ENCODE results near the gene MREG.
A peak's percentile ranks its signal among the peaks of the same experiment; 100 is the strongest.
"Not testable (repeated sequence)": the region's sequence is repeated elsewhere in the genome, so short reads cannot be mapped to it uniquely, and the experiment has no call there.

Gene MREG

DNA sequence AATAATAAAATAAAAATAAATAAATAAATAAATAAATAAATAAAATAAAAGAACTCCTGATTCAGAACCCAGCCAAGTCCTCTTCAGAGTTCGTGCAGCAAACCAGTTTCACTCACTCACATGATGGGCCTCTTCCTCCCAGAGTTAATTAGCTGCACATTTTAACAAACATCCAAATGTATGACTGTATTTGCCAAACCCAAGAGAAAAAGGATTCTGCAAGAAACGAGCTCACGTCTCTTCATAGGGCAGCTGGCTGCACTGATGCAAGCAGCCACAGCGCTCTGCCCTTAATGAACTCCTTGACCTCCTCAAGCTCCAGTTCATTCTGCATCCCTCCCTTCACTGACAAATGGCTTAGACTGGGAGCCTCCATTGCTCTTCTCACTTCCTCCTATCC, 55.1 kb downstream of the MREG start:
- peak in 1 of 2 experiments; percentile 13 for DNase-seq (ENCODE audit: low read depth in 2 of 2)

DNA sequence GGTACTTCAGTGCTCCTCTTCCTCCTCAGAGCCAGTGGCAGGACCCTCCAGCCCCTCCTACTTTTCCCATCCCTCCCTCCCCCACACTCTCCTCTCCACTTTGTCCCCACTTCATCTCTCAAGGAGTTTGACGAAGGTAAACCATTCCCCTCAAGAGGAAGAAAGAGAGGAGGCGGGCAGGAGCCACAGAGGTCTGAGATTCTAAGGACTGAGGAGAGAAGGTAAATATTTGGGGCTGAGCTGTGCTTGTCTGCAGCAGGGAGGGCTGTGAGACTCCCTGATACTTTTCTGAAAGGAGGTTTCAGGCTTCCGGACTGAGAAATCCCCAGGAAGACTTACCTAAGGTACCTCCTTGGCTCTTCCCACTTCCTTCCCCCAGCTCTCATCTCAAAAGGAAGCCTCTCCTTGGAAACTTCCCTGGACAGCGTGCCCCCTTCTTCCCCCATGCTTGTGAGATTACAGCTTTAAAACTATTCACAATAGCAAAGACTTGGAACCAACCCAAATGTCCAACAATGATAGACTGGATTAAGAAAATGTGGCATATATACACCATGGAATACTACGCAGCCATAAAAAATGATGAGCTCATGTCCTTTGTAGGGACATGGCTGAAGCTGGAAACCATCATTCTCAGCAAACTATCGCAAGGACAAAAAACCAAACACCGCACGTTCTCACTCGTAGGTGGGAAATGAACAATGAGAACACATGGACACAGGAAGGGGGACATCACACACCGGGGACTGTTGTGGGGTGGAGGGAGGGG, 55.8 kb downstream of the MREG start:
- not testable (repeated sequence) for DNase-seq (ENCODE audit: low read depth in 2 of 2)

DNA sequence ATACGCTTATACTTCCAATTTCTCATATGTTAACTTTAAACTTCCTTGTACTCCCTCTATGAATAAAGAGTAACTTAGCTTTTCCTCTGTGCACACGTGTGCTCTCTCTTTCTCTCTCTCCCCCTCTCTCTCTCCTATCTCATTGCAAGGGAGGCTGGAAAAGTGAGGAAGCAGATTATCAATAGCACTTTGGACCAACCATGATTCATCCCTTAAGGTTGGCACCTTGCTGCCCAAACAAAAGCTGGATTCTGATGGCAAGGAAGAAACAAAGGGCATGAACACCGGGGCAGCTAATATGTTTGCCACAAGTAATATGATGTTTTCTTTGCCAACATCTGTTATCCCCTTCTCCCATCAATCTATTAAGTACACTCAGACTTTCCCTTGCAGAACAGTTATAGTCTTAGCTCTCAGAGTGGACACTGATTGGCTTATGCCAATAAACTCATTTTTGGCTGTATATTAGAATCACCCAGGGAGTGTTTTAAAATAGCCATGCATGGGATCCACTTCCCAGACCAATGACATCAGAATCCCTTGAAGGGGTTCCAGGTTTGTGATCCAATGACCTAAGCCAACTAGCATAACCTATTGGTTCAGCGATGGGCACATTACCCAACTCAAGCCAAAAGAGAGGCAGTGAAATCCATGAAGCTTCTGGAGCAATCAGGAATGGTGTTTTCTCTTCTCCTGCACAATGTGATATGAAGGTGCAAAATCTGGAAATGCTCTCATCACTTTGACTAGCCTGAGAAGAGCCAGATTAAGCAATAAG, 60.3 kb downstream of the MREG start:
- no peak for DNase-seq (ENCODE audit: low read depth in 2 of 2)

GRCh38 chr2:215951558-215951957, 61.8 kb downstream of the MREG start:
- no peak for DNase-seq (ENCODE audit: low read depth in 2 of 2)

DNA sequence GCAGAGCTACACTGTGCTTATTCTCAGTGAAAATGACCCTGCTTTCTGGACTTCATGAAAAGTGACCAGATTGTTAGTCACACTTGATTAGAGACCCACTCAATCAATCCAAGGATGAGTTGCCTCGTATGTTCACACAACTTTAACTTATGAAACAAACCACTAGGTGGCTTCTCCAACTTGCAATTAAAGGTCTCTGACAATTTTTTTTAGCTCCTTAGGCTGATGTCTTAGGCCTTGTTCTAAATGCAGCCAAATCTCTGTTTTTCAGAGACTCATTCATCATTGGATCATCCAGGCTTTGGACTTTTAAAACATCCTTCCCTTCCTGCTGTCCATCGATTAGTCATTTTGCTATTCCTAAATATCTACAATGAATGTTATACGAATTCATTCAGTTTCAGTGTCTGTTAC, 63.4 kb downstream of the MREG start:
- no peak for DNase-seq (ENCODE audit: low read depth in 2 of 2)

GRCh38 chr2:215948051-215948450, 65.3 kb downstream of the MREG start:
- DNase-seq (ENCODE audit: low read depth in 2 of 2), result no peak

- DNase-seq (ENCODE audit: low read depth in 2 of 2), result no peak
Observed at GRCh38 chr2:215946586-215946985, 66.8 kb downstream of the MREG start.

DNA sequence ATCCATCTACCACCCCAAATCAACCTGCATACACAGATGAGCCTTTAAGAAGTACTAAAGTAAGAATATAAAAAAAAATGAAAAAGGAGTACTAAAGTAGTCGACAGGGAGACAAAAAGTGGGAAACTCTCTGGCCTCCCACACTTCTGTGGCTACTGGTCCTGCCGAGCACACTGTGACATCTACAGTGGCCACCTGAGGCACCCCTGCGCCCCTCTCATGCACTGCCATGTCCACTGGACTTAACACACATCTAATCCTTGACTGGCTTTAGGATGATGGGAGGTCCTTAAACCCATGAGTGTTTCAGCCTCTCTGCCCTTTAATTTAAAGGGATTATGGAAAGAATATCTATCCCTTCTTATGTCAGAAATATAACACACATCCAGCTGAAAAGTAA, 71.2 kb downstream of the MREG start:
- DNase-seq (ENCODE audit: low read depth in 2 of 2), result no peak

GRCh38 chr2:215941726-215942125, 71.6 kb downstream of the MREG start:
- DNase-seq (ENCODE audit: low read depth in 2 of 2), result no peak

DNA sequence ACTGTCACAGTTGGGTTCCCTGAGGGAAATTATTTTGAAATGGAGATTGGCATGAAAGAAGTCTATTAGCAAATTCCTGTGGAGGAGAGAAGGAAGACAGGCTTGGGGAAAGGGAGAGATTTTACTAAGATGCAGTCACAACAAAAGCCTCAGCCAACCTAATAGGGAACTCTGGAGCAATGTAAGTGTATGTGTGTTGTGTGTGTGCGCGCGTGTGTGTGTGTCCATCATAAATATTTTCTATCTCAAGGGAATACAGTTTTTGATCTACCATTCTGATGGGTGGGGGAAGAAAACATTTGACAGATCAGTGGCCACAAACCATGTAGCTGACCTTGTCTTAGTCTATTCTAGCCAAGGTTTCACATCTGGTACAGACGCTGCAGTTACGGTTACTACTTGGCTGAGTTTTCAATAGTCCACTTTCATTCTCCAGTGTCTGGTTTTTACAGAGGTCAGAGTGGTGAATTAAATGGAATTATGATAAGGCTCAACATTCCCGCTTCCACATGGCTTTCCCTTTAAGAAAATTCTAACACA, 72.6 kb downstream of the MREG start:
- no peak for DNase-seq (ENCODE audit: low read depth in 2 of 2)

DNA sequence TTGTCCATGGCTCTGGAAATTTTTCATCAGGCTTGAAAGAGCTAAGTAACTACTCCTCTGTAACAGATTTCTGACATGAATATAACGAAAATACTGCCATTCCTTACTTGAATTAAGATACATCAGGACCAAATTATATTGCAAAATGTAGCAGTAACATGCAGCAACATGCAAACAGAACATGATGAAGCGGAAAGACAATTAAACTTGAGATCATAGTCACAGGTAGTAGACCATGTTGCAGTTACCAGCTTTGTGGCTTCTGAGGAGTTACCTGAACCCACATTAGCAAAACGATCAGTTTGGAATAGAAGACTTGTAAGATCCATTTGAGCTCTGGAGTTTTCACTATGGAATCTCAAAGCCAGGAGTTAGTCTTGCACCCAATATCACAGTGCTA, 76.2 kb downstream of the MREG start:
- DNase-seq (ENCODE audit: low read depth in 2 of 2), result no peak

GRCh38 chr2:215933151-215933550, 80.2 kb downstream of the MREG start:
- no peak for DNase-seq (ENCODE audit: low read depth in 2 of 2)

DNA sequence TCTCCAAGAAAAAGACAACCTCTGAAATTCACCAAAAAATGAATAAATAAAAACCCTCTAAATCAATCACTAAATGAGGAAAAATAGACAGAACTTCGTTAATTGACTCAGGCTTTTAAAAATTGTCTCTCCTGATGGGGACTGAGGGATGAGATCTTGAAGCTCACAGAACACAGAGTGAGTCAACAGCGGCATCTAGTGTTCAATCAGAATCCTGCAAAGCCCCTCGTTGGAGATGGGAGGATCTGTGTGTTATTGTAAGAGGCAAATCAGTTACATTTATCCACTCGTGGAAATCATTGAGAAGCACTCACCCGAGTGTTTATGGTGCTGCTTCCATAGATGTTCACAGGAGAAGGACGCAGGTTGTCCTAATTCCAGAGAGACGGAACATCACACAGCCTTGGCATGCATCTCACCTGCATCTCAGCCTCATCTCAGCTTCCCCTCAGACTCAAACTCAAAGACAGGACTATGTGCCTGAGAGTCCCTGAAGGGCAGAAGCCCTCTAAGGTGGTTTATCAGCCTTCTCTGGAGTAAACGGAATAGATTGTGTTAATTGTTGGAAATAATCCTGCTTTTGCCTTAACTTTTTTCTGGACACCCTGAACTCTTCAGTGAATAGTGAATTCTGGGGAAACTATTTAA, 82.0 kb downstream of the MREG start:
- DNase-seq (ENCODE audit: low read depth in 2 of 2), result peak; percentile 38 to 51

- DNase-seq (ENCODE audit: low read depth in 2 of 2), result no peak
Observed at GRCh38 chr2:215930505-215931253, 82.7 kb downstream of the MREG start.

- DNase-seq (ENCODE audit: low read depth in 2 of 2), result no peak
Observed at GRCh38 chr2:215929602-215930335, 83.6 kb downstream of the MREG start.

GRCh38 chr2:215928086-215928485, 85.3 kb downstream of the MREG start:
- DNase-seq (ENCODE audit: low read depth in 2 of 2), result no peak

DNA sequence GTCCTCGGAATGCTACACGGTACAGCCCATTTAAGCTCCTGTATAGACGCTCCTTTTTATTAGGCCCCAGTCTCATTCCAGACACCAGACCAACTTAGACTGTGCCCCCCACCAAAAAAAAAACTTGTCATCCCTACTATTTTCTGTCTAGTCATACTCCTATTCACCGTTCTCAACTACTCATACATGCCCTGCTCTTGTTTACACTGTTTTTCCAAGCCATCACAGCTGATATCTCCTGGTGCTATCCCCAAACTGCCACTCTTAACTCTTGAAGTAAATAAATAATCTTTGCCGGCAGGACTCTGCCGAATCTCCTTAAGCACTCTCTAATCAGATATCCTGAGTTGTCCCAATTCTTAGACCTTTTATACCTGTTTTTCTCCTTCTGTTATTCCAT, 86.4 kb downstream of the MREG start:
- not testable (repeated sequence) for DNase-seq (ENCODE audit: low read depth in 2 of 2)

GRCh38 chr2:215921895-215922294, 91.5 kb downstream of the MREG start:
- DNase-seq (ENCODE audit: low read depth in 2 of 2), result peak; percentile 68 to 75

- DNase-seq (ENCODE audit: low read depth in 2 of 2), result peak; percentile 52 to 57
Observed at GRCh38 chr2:215920244-215921100, 92.9 kb downstream of the MREG start.
